ENCODE results near the gene LHFPL4. TPM values are rescaled to one million over a fixed set of nuclear protein-coding genes. Genes with fewer than 3 reads are reported as not detected.
A peak's percentile ranks its signal among the peaks of the same experiment; 100 is the strongest.

The LHFPL4 gene
- total and polyA plus RNA-seq, 2 donors = 0.05 TPM; not detected in 1

DNA sequence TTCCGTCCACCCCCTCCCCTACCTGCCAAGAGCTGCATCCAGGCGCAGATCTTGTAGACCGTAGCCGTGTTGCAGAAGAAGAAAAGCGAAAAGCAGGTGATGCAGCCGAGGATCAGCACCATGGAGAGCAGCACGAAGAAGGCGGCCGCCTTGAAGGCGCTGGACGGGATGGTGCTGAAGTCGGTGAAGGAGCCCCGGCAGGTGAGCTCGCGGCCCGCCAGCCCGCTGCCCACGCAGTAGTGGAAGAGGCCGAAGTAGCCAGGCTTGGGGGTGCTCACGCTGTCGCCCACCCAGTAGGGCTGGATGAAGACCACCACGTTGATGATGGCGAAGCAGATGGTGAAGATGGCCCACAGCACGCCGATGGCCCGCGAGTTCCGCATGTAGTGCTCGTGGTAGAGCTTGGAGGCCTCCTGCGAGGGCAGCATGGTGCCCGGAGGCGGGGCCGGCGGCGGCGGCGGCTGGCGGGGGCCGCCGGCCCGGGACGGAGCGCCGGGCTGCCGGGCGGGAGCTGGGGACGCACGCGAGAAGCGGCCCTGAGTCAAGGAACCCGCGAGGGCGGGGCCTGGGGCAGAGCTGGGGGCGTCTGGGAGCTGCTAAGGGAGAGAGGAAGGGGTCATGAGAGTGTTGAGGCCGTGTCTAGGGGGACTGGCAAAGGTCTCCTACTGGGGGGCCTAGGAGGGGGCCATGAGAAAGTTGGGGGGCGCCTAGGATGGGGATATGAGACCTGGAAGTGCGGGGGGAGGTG, 1.2 kb downstream of the LHFPL4 start:
- Histone ChIP-seq H3K27me3 (ENCODE audit: control insufficient read depth in 2 of 2, insufficient read depth in 1 of 2, low read length in 1 of 2) (peaks cover 37 to 39% of the 10 kb centered on the region in 2 donors), H3K4me3 (ENCODE audit: low read length in 2 of 2) (no peak overlapping the region), H3K4me1 (ENCODE audit: control insufficient read depth in 2 of 2, insufficient read depth in 2 of 2, low read length in 2 of 2) (no peaks in the 10 kb centered on the region), H3K27ac (ENCODE audit: low read depth in 1 of 2, low read length in 1 of 2) (no peak overlapping the region), H3K36me3 (ENCODE audit: control insufficient read depth in 2 of 2, insufficient read depth in 2 of 2, low read length in 1 of 2) (no peaks in the 10 kb centered on the region), H3K9me3 (ENCODE audit: control insufficient read depth in 2 of 2, insufficient read depth in 1 of 2, low read length in 1 of 2) (peaks cover 0 to 5% of the 10 kb centered on the region in 2 donors)
- peak; percentile 19 to 77 (median 50) for DNase-seq (ENCODE audit: low read depth in 6 of 9, low spot score in 9 of 9)
- 16% methylated on average over 57 of the region's 57 CpGs for WGBS

- Histone ChIP-seq H3K27me3 (ENCODE audit: control insufficient read depth in 2 of 2, insufficient read depth in 1 of 2, low read length in 1 of 2) (peaks cover 37 to 39% of the 10 kb centered on the region in 2 donors), H3K27ac (ENCODE audit: low read depth in 1 of 2, low read length in 1 of 2) (no peak overlapping the region), H3K36me3 (ENCODE audit: control insufficient read depth in 2 of 2, insufficient read depth in 2 of 2, low read length in 1 of 2) (no peaks in the 10 kb centered on the region), H3K9me3 (ENCODE audit: control insufficient read depth in 2 of 2, insufficient read depth in 1 of 2, low read length in 1 of 2) (peaks cover 0 to 5% of the 10 kb centered on the region in 2 donors), H3K4me3 (ENCODE audit: low read length in 2 of 2) (no peak overlapping the region), H3K4me1 (ENCODE audit: control insufficient read depth in 2 of 2, insufficient read depth in 2 of 2, low read length in 2 of 2) (no peaks in the 10 kb centered on the region)
- 99% methylated on average over 1 of the region's 1 CpG for WGBS
- DNase-seq (ENCODE audit: low read depth in 6 of 9, low spot score in 9 of 9) = no peak
Measured at GRCh38 chr3:9550999-9551398, 2.6 kb downstream of the LHFPL4 start.

GRCh38 chr3:9549600-9549999, 4.0 kb downstream of the LHFPL4 start:
- no peaks in the 10 kb centered on the region for H3K36me3 ChIP-seq (ENCODE audit: control insufficient read depth in 2 of 2, insufficient read depth in 2 of 2, low read length in 1 of 2)
- H3K4me3 ChIP-seq (ENCODE audit: low read length in 2 of 2) = no peak overlapping the region
- 89% methylated on average over 2 of the region's 2 CpGs for WGBS
- H3K27ac ChIP-seq (ENCODE audit: low read depth in 1 of 2, low read length in 1 of 2) = no peak overlapping the region
- DNase-seq (ENCODE audit: low read depth in 6 of 9, low spot score in 9 of 9) = no peak
- peaks cover 31 to 34% of the 10 kb centered on the region in 2 donors for H3K27me3 ChIP-seq (ENCODE audit: control insufficient read depth in 2 of 2, insufficient read depth in 1 of 2, low read length in 1 of 2)
- no peaks in the 10 kb centered on the region for H3K4me1 ChIP-seq (ENCODE audit: control insufficient read depth in 2 of 2, insufficient read depth in 2 of 2, low read length in 2 of 2)
- H3K9me3 ChIP-seq (ENCODE audit: control insufficient read depth in 2 of 2, insufficient read depth in 1 of 2, low read length in 1 of 2) = peaks cover 0 to 5% of the 10 kb centered on the region in 2 donors

- Histone ChIP-seq H3K4me1 (ENCODE audit: control insufficient read depth in 2 of 2, insufficient read depth in 2 of 2, low read length in 2 of 2) (no peaks in the 10 kb centered on the region), H3K27ac (ENCODE audit: low read depth in 1 of 2, low read length in 1 of 2) (no peak overlapping the region), H3K9me3 (ENCODE audit: control insufficient read depth in 2 of 2, insufficient read depth in 1 of 2, low read length in 1 of 2) (peaks cover 0 to 5% of the 10 kb centered on the region in 2 donors), H3K36me3 (ENCODE audit: control insufficient read depth in 2 of 2, insufficient read depth in 2 of 2, low read length in 1 of 2) (no peaks in the 10 kb centered on the region), H3K27me3 (ENCODE audit: control insufficient read depth in 2 of 2, insufficient read depth in 1 of 2, low read length in 1 of 2) (peaks cover 25 to 28% of the 10 kb centered on the region in 2 donors), H3K4me3 (ENCODE audit: low read length in 2 of 2) (no peak overlapping the region)
- no peak for DNase-seq (ENCODE audit: low read depth in 6 of 9, low spot score in 9 of 9)
- 92% methylated on average over 5 of the region's 5 CpGs for WGBS
Measured at GRCh38 chr3:9548991-9549390, 4.6 kb downstream of the LHFPL4 start.

- H3K36me3 ChIP-seq (ENCODE audit: control insufficient read depth in 2 of 2, insufficient read depth in 2 of 2, low read length in 1 of 2) = no peaks in the 10 kb centered on the region
- H3K4me1 ChIP-seq (ENCODE audit: control insufficient read depth in 2 of 2, insufficient read depth in 2 of 2, low read length in 2 of 2) = no peaks in the 10 kb centered on the region
- DNase-seq (ENCODE audit: low read depth in 6 of 9, low spot score in 9 of 9) = no peak
- no peaks in the 10 kb centered on the region for H3K27me3 ChIP-seq (ENCODE audit: control insufficient read depth in 2 of 2, insufficient read depth in 1 of 2, low read length in 1 of 2)
- H3K9me3 ChIP-seq (ENCODE audit: control insufficient read depth in 2 of 2, insufficient read depth in 1 of 2, low read length in 1 of 2) = no peaks in the 10 kb centered on the region
- 98% methylated on average over 3 of the region's 3 CpGs for WGBS
- H3K4me3 ChIP-seq (ENCODE audit: low read length in 2 of 2) = no peak overlapping the region
- no peak overlapping the region for H3K27ac ChIP-seq (ENCODE audit: low read depth in 1 of 2, low read length in 1 of 2)
Measured at GRCh38 chr3:9542182-9542581, 11.4 kb downstream of the LHFPL4 start.

DNA sequence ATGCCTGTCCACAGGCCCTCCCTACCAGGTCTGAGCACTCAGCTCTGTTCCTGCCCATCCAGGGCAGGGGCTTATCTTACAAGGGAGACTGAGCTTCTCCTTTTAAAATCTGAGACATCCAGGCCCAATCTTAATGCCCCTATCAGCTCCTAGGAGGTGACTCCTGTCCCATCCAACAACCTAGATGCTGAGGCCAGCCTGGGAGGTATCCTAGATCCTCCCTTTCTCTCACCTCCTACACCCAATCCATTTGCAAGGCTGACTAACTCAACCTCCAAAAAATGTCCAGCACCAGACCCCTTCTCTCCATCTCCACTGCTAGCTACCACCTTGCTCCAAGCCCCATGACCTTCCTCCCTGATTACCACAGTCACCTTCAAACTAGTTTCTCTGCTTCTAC, 17.4 kb downstream of the LHFPL4 start:
- no peak overlapping the region for H3K27ac ChIP-seq (ENCODE audit: low read depth in 1 of 2, low read length in 1 of 2)
- DNase-seq (ENCODE audit: low read depth in 6 of 9, low spot score in 9 of 9) = no peak
- H3K4me1 ChIP-seq (ENCODE audit: control insufficient read depth in 2 of 2, insufficient read depth in 2 of 2, low read length in 2 of 2) = peaks cover 0 to 8% of the 10 kb centered on the region in 2 donors
- H3K27me3 ChIP-seq (ENCODE audit: control insufficient read depth in 2 of 2, insufficient read depth in 1 of 2, low read length in 1 of 2) = no peaks in the 10 kb centered on the region
- H3K4me3 ChIP-seq (ENCODE audit: low read length in 2 of 2) = no peak overlapping the region
- H3K9me3 ChIP-seq (ENCODE audit: control insufficient read depth in 2 of 2, insufficient read depth in 1 of 2, low read length in 1 of 2) = no peaks in the 10 kb centered on the region
- H3K36me3 ChIP-seq (ENCODE audit: control insufficient read depth in 2 of 2, insufficient read depth in 2 of 2, low read length in 1 of 2) = no peaks in the 10 kb centered on the region

- peaks cover 0 to 8% of the 10 kb centered on the region in 2 donors for H3K4me1 ChIP-seq (ENCODE audit: control insufficient read depth in 2 of 2, insufficient read depth in 2 of 2, low read length in 2 of 2)
- DNase-seq (ENCODE audit: low read depth in 6 of 9, low spot score in 9 of 9) = no peak
- no peak overlapping the region for H3K4me3 ChIP-seq (ENCODE audit: low read length in 2 of 2)
- H3K36me3 ChIP-seq (ENCODE audit: control insufficient read depth in 2 of 2, insufficient read depth in 2 of 2, low read length in 1 of 2) = no peaks in the 10 kb centered on the region
- no peaks in the 10 kb centered on the region for H3K27me3 ChIP-seq (ENCODE audit: control insufficient read depth in 2 of 2, insufficient read depth in 1 of 2, low read length in 1 of 2)
- H3K9me3 ChIP-seq (ENCODE audit: control insufficient read depth in 2 of 2, insufficient read depth in 1 of 2, low read length in 1 of 2) = no peaks in the 10 kb centered on the region
- H3K27ac ChIP-seq (ENCODE audit: low read depth in 1 of 2, low read length in 1 of 2) = no peak overlapping the region
- 89% methylated on average over 3 of the region's 3 CpGs for WGBS
Measured at GRCh38 chr3:9534429-9534828, 19.2 kb downstream of the LHFPL4 start.

DNA sequence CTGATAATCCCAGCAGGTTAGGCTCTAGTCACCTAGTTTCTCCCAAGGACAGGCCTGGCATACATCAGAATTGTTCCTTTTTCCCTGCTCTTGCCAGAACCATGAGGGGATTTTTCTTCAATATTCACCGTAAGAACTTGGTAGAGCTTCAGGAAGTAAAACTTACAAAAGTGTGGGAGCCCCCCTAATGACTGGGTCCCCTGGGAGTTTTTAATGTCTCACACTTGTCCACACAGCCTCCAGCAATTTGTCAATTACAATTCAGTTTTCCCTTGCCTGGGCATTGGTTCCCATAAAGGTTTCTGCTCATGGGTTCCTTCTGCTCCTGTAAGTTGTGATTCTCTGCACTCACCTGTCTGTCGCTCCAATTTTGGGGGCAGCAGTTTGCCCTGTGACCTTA, 28.5 kb downstream of the LHFPL4 start:
- no peaks in the 10 kb centered on the region for H3K9me3 ChIP-seq (ENCODE audit: control insufficient read depth in 2 of 2, insufficient read depth in 1 of 2, low read length in 1 of 2)
- no peaks in the 10 kb centered on the region for H3K36me3 ChIP-seq (ENCODE audit: control insufficient read depth in 2 of 2, insufficient read depth in 2 of 2, low read length in 1 of 2)
- H3K27me3 ChIP-seq (ENCODE audit: control insufficient read depth in 2 of 2, insufficient read depth in 1 of 2, low read length in 1 of 2) = no peaks in the 10 kb centered on the region
- H3K27ac ChIP-seq (ENCODE audit: low read depth in 1 of 2, low read length in 1 of 2) = no peak overlapping the region
- no peaks in the 10 kb centered on the region for H3K4me1 ChIP-seq (ENCODE audit: control insufficient read depth in 2 of 2, insufficient read depth in 2 of 2, low read length in 2 of 2)
- 95% methylated on average over 2 of the region's 2 CpGs for WGBS
- no peak overlapping the region for H3K4me3 ChIP-seq (ENCODE audit: low read length in 2 of 2)
- no peak for DNase-seq (ENCODE audit: low read depth in 6 of 9, low spot score in 9 of 9)

GRCh38 chr3:9514956-9515355, 38.7 kb downstream of the LHFPL4 start:
- Histone ChIP-seq H3K4me3 (ENCODE audit: low read length in 2 of 2) (no peak overlapping the region), H3K36me3 (ENCODE audit: control insufficient read depth in 2 of 2, insufficient read depth in 2 of 2, low read length in 1 of 2) (no peaks in the 10 kb centered on the region), H3K27ac (ENCODE audit: low read depth in 1 of 2, low read length in 1 of 2) (no peak overlapping the region), H3K9me3 (ENCODE audit: control insufficient read depth in 2 of 2, insufficient read depth in 1 of 2, low read length in 1 of 2) (no peaks in the 10 kb centered on the region), H3K27me3 (ENCODE audit: control insufficient read depth in 2 of 2, insufficient read depth in 1 of 2, low read length in 1 of 2) (peaks cover 0 to 2% of the 10 kb centered on the region in 2 donors), H3K4me1 (ENCODE audit: control insufficient read depth in 2 of 2, insufficient read depth in 2 of 2, low read length in 2 of 2) (no peaks in the 10 kb centered on the region)
- DNase-seq (ENCODE audit: low read depth in 6 of 9, low spot score in 9 of 9) = no peak
- WGBS = 80% methylated on average over 2 of the region's 2 CpGs

Measured in thymus (tissue), 11 donors.